IMR-90 (cell line): ENCODE results near the gene KDM2A. TPM values are rescaled to one million over a fixed set of nuclear protein-coding genes. Genes with fewer than 3 reads are reported as not detected.

ENCODE experiments used
- ATAC-seq: fragments of 200-7000 bp; cut with Tn5 transposase; 2 replicates; pipeline ENCODE4 v1.9.1; 2020; ENCODE audit warnings: low read depth, mild to moderate bottlenecking, moderate library complexity
- BruUV-seq: library from RNA; stranded (reverse); fragments of 400-500 nt; replicated peaks from 2 replicates; lab custom pipeline; 2021; lab: Mats Ljungman, UMichigan
- CTCF ChIA-PET: fragments of 300-600 bp; formaldehyde crosslinking; extraction: SDS; loops from one replicate; lab custom pipeline; 2021; ENCODE audit warnings: antibody characterized with exemption; lab: Yijun Ruan, JAX
- POLR2A ChIA-PET: fragments of 300-600 bp; sonication (Branson Sonifier 250); formaldehyde crosslinking; loops from one replicate; lab custom pipeline; 2022; ENCODE audit warnings: antibody characterized with exemption; ENCODE audit not compliant: unreplicated experiment; lab: Charles Lee
- DNase-seq: peaks from one replicate; pipeline ENCODE4 v3.0.0; 2013
- H2AFZ ChIP-seq: replicated peaks from 2 replicates; pipeline ENCODE3; 2013; ENCODE audit warnings: low read length, mild to moderate bottlenecking; ENCODE audit not compliant: poor library complexity
- H2AK5ac ChIP-seq: 2 replicates; pipeline ENCODE4 v1.6.1; 2013; ENCODE audit warnings: low read depth, low read length, inconsistent platforms
- H2AK9ac ChIP-seq: replicated peaks from 2 replicates; pipeline ENCODE3; 2013; ENCODE audit warnings: mild to moderate bottlenecking, low read depth, low read length, moderate library complexity; ENCODE audit not compliant: poor library complexity
- H2BK120ac ChIP-seq: 2 replicates; pipeline ENCODE4 v1.6.1; 2013; ENCODE audit warnings: low read depth, low read length, inconsistent platforms
- H2BK15ac ChIP-seq: 3 replicates; pipeline ENCODE4 v1.6.1; 2013; ENCODE audit warnings: low read depth, low read length, inconsistent platforms
- H2BK20ac ChIP-seq: 2 replicates; pipeline ENCODE4 v1.6.1; 2013; ENCODE audit warnings: low read depth, mild to moderate bottlenecking, inconsistent platforms, low read length, moderate library complexity
- H2BK5ac ChIP-seq: 2 replicates; pipeline ENCODE4 v1.6.1; 2013; ENCODE audit warnings: mild to moderate bottlenecking, low read depth, low read length, inconsistent platforms; ENCODE audit not compliant: poor library complexity, severe bottlenecking
- H3K14ac ChIP-seq: replicated peaks from 2 replicates; pipeline ENCODE4 v1.6.1; 2013; ENCODE audit warnings: low read depth, low read length, inconsistent platforms
- H3K18ac ChIP-seq: 2 replicates; pipeline ENCODE4 v1.6.1; 2013; ENCODE audit warnings: low read depth, low read length, control low read depth
- H3K23ac ChIP-seq: 2 replicates; pipeline ENCODE4 v1.6.1; 2013; ENCODE audit warnings: low read depth, low read length, inconsistent platforms
- H3K27ac ChIP-seq: 2 replicates; pipeline ENCODE4 v1.5.1; 2013; ENCODE audit warnings: mild to moderate bottlenecking, control low read depth, low read length; ENCODE audit not compliant: insufficient read depth
- H3K27me3 ChIP-seq: 2 replicates; pipeline ENCODE4 v1.6.1; 2013; ENCODE audit warnings: low read length; ENCODE audit not compliant: control insufficient read depth, insufficient read depth
- H3K36me3 ChIP-seq: 2 replicates; pipeline ENCODE4 v1.6.1; 2013; ENCODE audit warnings: low read length, mixed read lengths; ENCODE audit not compliant: control insufficient read depth, insufficient read depth
- H3K4ac ChIP-seq: 2 replicates; pipeline ENCODE4 v1.6.1; 2013; ENCODE audit warnings: low read depth, low read length, inconsistent platforms
- H3K4me1 ChIP-seq: 2 replicates; pipeline ENCODE4 v1.6.1; 2013; ENCODE audit warnings: low read length, mixed read lengths; ENCODE audit not compliant: control insufficient read depth, insufficient read depth
- H3K4me2 ChIP-seq: 2 replicates; pipeline ENCODE4 v1.6.1; 2013; ENCODE audit warnings: low read depth, mild to moderate bottlenecking, control low read depth, low read length, moderate library complexity
- H3K4me3 ChIP-seq: 2 replicates; pipeline ENCODE4 v1.5.1; 2013; ENCODE audit warnings: low read depth, mild to moderate bottlenecking, control low read depth, low read length, moderate library complexity; ENCODE audit not compliant: insufficient read depth
- H3K56ac ChIP-seq: 2 replicates; pipeline ENCODE4 v1.6.1; 2013; ENCODE audit warnings: low read length, inconsistent platforms; ENCODE audit not compliant: insufficient read depth; ENCODE audit errors: extremely low read depth
- H3K79me1 ChIP-seq, 2 experiments: 2 replicates each; pipeline ENCODE4 v1.6.1; 2013; ENCODE audit warnings: low read length in 2 of 2, inconsistent platforms in 1 of 2, low read depth in 1 of 2
- H3K9ac ChIP-seq: 2 replicates; pipeline ENCODE4 v1.6.1; 2013; ENCODE audit warnings: low read depth, low read length, control low read depth
- H3K9me1 ChIP-seq: 2 replicates; pipeline ENCODE4 v1.6.1; 2013; ENCODE audit warnings: low read length, inconsistent platforms; ENCODE audit not compliant: insufficient read depth
- H3K9me3 ChIP-seq: 2 replicates; pipeline ENCODE4 v1.6.1; 2013; ENCODE audit warnings: low read length; ENCODE audit not compliant: control insufficient read depth, insufficient read depth
- H4K20me1 ChIP-seq: 2 replicates; pipeline ENCODE4 v1.6.1; 2013; ENCODE audit warnings: low read length, inconsistent platforms; ENCODE audit not compliant: insufficient read depth
- H4K5ac ChIP-seq: 2 replicates; pipeline ENCODE4 v1.6.1; 2013; ENCODE audit warnings: mild to moderate bottlenecking, low read depth, low read length, control low read depth
- H4K8ac ChIP-seq, 2 experiments: 2 replicates each; pipeline ENCODE4 v1.6.1; 2013; ENCODE audit warnings: low read depth in 2 of 2, low read length in 2 of 2, control low read depth in 1 of 2, inconsistent platforms in 1 of 2
- H4K91ac ChIP-seq: 2 replicates; pipeline ENCODE4 v1.6.1; 2013; ENCODE audit warnings: low read depth, low read length, inconsistent platforms; ENCODE audit not compliant: insufficient read depth
- BHLHE40 ChIP-seq: fragments of 150-350 bp; IDR thresholded peaks from 2 replicates; pipeline ENCODE4 v1.6.1; 2016; ENCODE audit warnings: mild to moderate bottlenecking, low read depth, low read length
- CEBPB ChIP-seq: IDR thresholded peaks from 2 replicates; pipeline ENCODE4 v1.6.1; 2012; ENCODE audit warnings: low read depth, low read length, improper control_type of control experiment
- MAFK ChIP-seq: IDR thresholded peaks from 2 replicates; pipeline ENCODE4 v1.6.1; 2012; ENCODE audit warnings: low read depth, low read length, improper control_type of control experiment
- RAD21 ChIP-seq: IDR thresholded peaks from 2 replicates; pipeline ENCODE4 v1.6.1; 2012; ENCODE audit warnings: low read length, improper control_type of control experiment
- WGBS, 2 experiments: methylation state at CpG; one replicate each; pipeline versions ENCODE4 v1.1.5 to v1.1.7; 2013; ENCODE audit warnings: missing lambda C conversion rate in 2 of 2; ENCODE audit not compliant: insufficient read length in 1 of 2; ENCODE audit errors: extremely low coverage in 2 of 2; 5-methylcytosine and 5-hydroxymethylcytosine counted together
- dilution Hi-C: fragments of 300-500 bp; cut with HindIII; formaldehyde crosslinking; loops from one replicate; pipeline ENCODE4 v1.14.3; 2018; ENCODE audit warnings: low sequenced_read_pairs; ENCODE audit not compliant: unreplicated experiment
- in situ Hi-C: fragments of 300-500 bp; cut with MboI; formaldehyde crosslinking; loops from 3 replicates; pipeline ENCODE4 v1.14.3; 2019; ENCODE audit warnings: low sequenced_read_pairs, inconsistent platforms, mixed read lengths
- intact Hi-C: fragments of 100-400 bp; cut with micrococcal nuclease; formaldehyde crosslinking; loops from 2 replicates; pipeline ENCODE4 v1.10.0; 2022
- polyA plus RNA-seq, 3 experiments: library from polyadenylated mRNA; depleted of rRNA; stranded (reverse); fragments of >200 nt; gene quantifications; 2 replicates each; pipeline ENCODE4 v1.2.3, GENCODE V29; 2012; ENCODE audit warnings: low replicate concordance in 1 of 3
- total RNA-seq: library from RNA; depleted of rRNA; stranded (reverse); fragments of >200 nt; gene quantifications from 2 replicates; pipeline ENCODE4 v1.2.3, GENCODE V29; 2012
- TF ChIP-seq, protein P1 (sequence below): fragments of 150-350 bp; IDR thresholded peaks from 2 replicates; pipeline ENCODE4 v1.6.1; 2017; ENCODE audit warnings: mild to moderate bottlenecking, antibody characterized with exemption, low read length, low read depth

KDM2A gene
- total and polyA plus RNA-seq, 2 of the 4 experiments (the other 2 are of a cell fraction) = 26.7 to 42.6 TPM

DNA sequence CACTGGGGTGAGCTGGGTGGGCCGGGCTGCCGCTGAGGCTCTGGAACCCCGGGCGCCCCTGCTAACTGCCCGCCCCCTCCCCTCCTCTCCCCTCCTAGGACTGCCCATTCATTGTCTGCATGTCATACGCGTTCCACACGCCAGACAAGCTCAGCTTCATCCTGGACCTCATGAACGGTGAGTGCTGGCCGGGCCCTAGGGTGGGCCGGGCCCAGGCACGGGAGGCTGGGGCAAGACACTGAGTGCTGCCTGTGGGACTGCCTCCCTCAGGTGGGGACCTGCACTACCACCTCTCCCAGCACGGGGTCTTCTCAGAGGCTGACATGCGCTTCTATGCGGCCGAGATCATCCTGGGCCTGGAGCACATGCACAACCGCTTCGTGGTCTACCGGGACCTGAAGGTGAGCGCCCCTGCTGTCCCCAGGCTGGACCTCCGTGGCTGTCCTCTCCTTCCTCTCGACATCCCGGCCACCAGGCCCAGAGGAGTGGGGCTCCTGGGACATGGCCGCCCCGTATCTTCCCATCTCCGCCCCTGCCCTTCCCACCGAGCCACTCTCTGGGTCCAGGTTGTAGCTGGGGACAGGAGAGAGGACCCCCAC, 162.6 kb downstream of the KDM2A start:
- peaks cover 66% of the 10 kb centered on the region for H3K36me3 ChIP-seq

More for the DNA sequence above, 162.6 kb downstream of the KDM2A start:
- H3K4me1 ChIP-seq = peaks cover 13% of the 10 kb centered on the region
- no peak overlapping the region for H4K5ac ChIP-seq
- H3K14ac ChIP-seq = no peak overlapping the region
- no peak overlapping the region for H2BK20ac ChIP-seq
- H3K9me3 ChIP-seq = no peaks in the 10 kb centered on the region
- H3K4me2 ChIP-seq = no peak overlapping the region
- intact Hi-C loops = no loop called here
- H3K56ac ChIP-seq = no peak overlapping the region
- H2BK120ac ChIP-seq = no peak overlapping the region
- H2BK15ac ChIP-seq = no peak overlapping the region
- peaks cover 5% of the 10 kb centered on the region for H4K20me1 ChIP-seq
- H3K9me1 ChIP-seq = peaks cover 7% of the 10 kb centered on the region
- dilution Hi-C loops = no loop called here
- H2BK5ac ChIP-seq = no peak overlapping the region
- 100% methylated on average over 4 of the region's 27 CpGs; no CpG with 5 or more reads in 1 of the 2 experiments for WGBS, 2 experiments
- in situ Hi-C loops = no loop called here
- TF ChIP-seq, protein P1, sequence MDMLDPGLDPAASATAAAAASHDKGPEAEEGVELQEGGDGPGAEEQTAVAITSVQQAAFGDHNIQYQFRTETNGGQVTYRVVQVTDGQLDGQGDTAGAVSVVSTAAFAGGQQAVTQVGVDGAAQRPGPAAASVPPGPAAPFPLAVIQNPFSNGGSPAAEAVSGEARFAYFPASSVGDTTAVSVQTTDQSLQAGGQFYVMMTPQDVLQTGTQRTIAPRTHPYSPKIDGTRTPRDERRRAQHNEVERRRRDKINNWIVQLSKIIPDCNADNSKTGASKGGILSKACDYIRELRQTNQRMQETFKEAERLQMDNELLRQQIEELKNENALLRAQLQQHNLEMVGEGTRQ = no peak
- TF ChIP-seq CEBPB (no peak), BHLHE40 (no peak), MAFK (no peak), RAD21 (no peak)
- CTCF ChIA-PET = no interaction called here
- no peak overlapping the region for H3K4ac ChIP-seq
- H3K27me3 ChIP-seq = no peaks in the 10 kb centered on the region
- no peak overlapping the region for H3K23ac ChIP-seq
- no peak overlapping the region for H2AFZ ChIP-seq
- no peak overlapping the region for H2AK5ac ChIP-seq
- H3K9ac ChIP-seq = no peak overlapping the region
- H4K8ac ChIP-seq = no peak overlapping the region
- H3K27ac ChIP-seq = no peak overlapping the region
- peaks cover 15 to 44% of the 10 kb centered on the region in 2 experiments for H3K79me1 ChIP-seq
- H3K4me3 ChIP-seq = no peak overlapping the region
- ATAC-seq (no peak), DNase-seq (no peak)
- POLR2A ChIA-PET = no interaction called here
- H2AK9ac ChIP-seq = no peak overlapping the region
- no peak overlapping the region for H4K91ac ChIP-seq
- no TSS peak for BruUV-seq
- no peak overlapping the region for H3K18ac ChIP-seq
